Neural cell (in vitro differentiated cells): ENCODE measurements around the gene TK1.

ENCODE experiments used
- CTCF ChIP-seq: fragments of 450-650 bp; IDR thresholded peaks from 2 replicates; pipeline ENCODE4 v1.5.1; 2014; ENCODE audit warnings: antibody characterized with exemption, mild to moderate bottlenecking, moderate library complexity; ENCODE audit not compliant: poor library complexity, severe bottlenecking
- EP300 ChIP-seq: fragments of 450-650 bp; conservative IDR thresholded peaks from 2 replicates; pipeline ENCODE4 v1.6.1; 2014; ENCODE audit warnings: antibody characterized with exemption, mild to moderate bottlenecking, moderate library complexity; ENCODE audit not compliant: poor library complexity, severe bottlenecking
- EZH2 ChIP-seq: fragments of 200-600, 300-800 bp; shearing (Covaris generic), sonication (generic); IDR thresholded peaks from 2 replicates; pipeline ENCODE4 v1.6.1; 2014; ENCODE audit warnings: antibody characterized with exemption, low read length, borderline replicate concordance, mild to moderate bottlenecking; ENCODE audit not compliant: insufficient read depth, poor library complexity, severe bottlenecking
- MXI1 ChIP-seq: fragments of 450-650 bp; conservative IDR thresholded peaks from 2 replicates; pipeline ENCODE4 v1.6.1; 2014; ENCODE audit warnings: antibody characterized with exemption, mild to moderate bottlenecking; ENCODE audit not compliant: poor library complexity, severe bottlenecking
- POLR2AphosphoS5 ChIP-seq: IDR thresholded peaks from 2 replicates; pipeline ENCODE4 v1.6.1; 2012
- RAD21 ChIP-seq: fragments of 450-650 bp; conservative IDR thresholded peaks from 2 replicates; pipeline ENCODE4 v1.6.1; 2014; ENCODE audit warnings: antibody characterized with exemption, mild to moderate bottlenecking, moderate library complexity
- REST ChIP-seq: IDR thresholded peaks from 2 replicates; pipeline ENCODE4 v1.6.1; 2012; ENCODE audit warnings: borderline replicate concordance
- SMC3 ChIP-seq: fragments of 450-650 bp; conservative IDR thresholded peaks from 2 replicates; pipeline ENCODE4 v1.6.1; 2014; ENCODE audit warnings: antibody characterized with exemption, mild to moderate bottlenecking, moderate library complexity; ENCODE audit not compliant: poor library complexity
- TAF1 ChIP-seq: IDR thresholded peaks from 2 replicates; pipeline ENCODE4 v1.6.1; 2012; ENCODE audit warnings: low read depth

- TF ChIP-seq RAD21 = no peak
- TF ChIP-seq MXI1 = no peak
- no peak for TF ChIP-seq EZH2
- no peak for TF ChIP-seq SMC3
- TF ChIP-seq EP300 = no peak
- TF ChIP-seq CTCF = no peak
- TF ChIP-seq TAF1 = no peak
- no peak for TF ChIP-seq POLR2AphosphoS5
- TF ChIP-seq REST = no peak
Observed at GRCh38 chr17:78228176-78228575, 41.3 kb upstream of the TK1 start.
